Activated CD8-positive, alpha-beta T cell treated with anti-CD3 and anti-CD28 coated beads for 36 hours (primary cell): ENCODE results near the gene LRP1B. TPM values are rescaled to one million over a fixed set of nuclear protein-coding genes. Genes with fewer than 3 reads are reported as not detected.

Experiments used
- ATAC-seq: fragments of 200-7000 bp; cut with Tn5 transposase; one replicate; pipeline ENCODE4 v1.10.0; 2021; ENCODE audit warnings: mild to moderate bottlenecking, moderate library complexity
- CTCF ChIA-PET: fragments of 350-600 bp; sonication (Branson Sonifier 250); formaldehyde crosslinking; loops from one replicate; lab custom pipeline; 2021; ENCODE audit warnings: antibody characterized with exemption; lab: Charles Lee
- POLR2A ChIA-PET: fragments of 350-600 bp; sonication (Branson Sonifier 250); formaldehyde crosslinking; loops from one replicate; lab custom pipeline; 2021; ENCODE audit warnings: antibody characterized with exemption; lab: Charles Lee
- DNase-seq: peaks from one replicate; pipeline ENCODE4 v3.0.0-alpha.2; 2020
- H3K27ac Mint-ChIP-seq: one replicate; pipeline ENCODE4 v1.8.0; 2021; ENCODE audit warnings: mild to moderate bottlenecking, mixed read lengths
- H3K27me3 Mint-ChIP-seq: one replicate; pipeline ENCODE4 v1.8.0; 2021; ENCODE audit warnings: mixed read lengths
- H3K36me3 Mint-ChIP-seq: one replicate; pipeline ENCODE4 v1.8.0; 2021; ENCODE audit warnings: low read depth, mixed read lengths
- H3K4me1 Mint-ChIP-seq: one replicate; pipeline ENCODE4 v1.8.0; 2021; ENCODE audit warnings: low read depth, mixed read lengths
- H3K4me3 Mint-ChIP-seq: one replicate; pipeline ENCODE4 v1.8.0; 2021; ENCODE audit warnings: mild to moderate bottlenecking, moderate library complexity, mixed read lengths
- H3K9me3 Mint-ChIP-seq: one replicate; pipeline ENCODE4 v1.8.0; 2021; ENCODE audit warnings: mixed read lengths
- CTCF ChIP-seq: fragments of 200-600 bp; IDR thresholded peaks from one replicate; pipeline ENCODE4 v1.8.0; 2022; ENCODE audit warnings: antibody characterized with exemption, mild to moderate bottlenecking
- intact Hi-C: fragments of 100-400 bp; cut with micrococcal nuclease; formaldehyde crosslinking; loops from one replicate; pipeline ENCODE4 v1.10.0; 2022
- total RNA-seq, 2 experiments: library from RNA; stranded (reverse); gene quantifications; one replicate each; pipeline ENCODE4 v1.2.3, GENCODE V29; 2021

Gene LRP1B
- total RNA-seq, 2 experiments from 2014 or later: not detected

- peaks cover 5% of the 10 kb centered on the region for H3K9me3 Mint-ChIP-seq
- H3K36me3 Mint-ChIP-seq: no peaks in the 10 kb centered on the region
- DNase-seq: no peak
- no peak overlapping the region for H3K27ac Mint-ChIP-seq
- H3K27me3 Mint-ChIP-seq: no peaks in the 10 kb centered on the region
- ATAC-seq: no peak
- no peak overlapping the region for H3K4me3 Mint-ChIP-seq
- TF ChIP-seq CTCF: no peak
- POLR2A ChIA-PET: no interaction called here
- intact Hi-C loops: no loop called here
- H3K4me1 Mint-ChIP-seq: no peaks in the 10 kb centered on the region
- CTCF ChIA-PET: no interaction called here
Observed at GRCh38 chr2:140580532-140581151, 1550.2 kb downstream of the LRP1B start.

- intact Hi-C loops: no loop called here
- no peaks in the 10 kb centered on the region for H3K4me1 Mint-ChIP-seq
- POLR2A ChIA-PET: no interaction called here
- no peak overlapping the region for H3K4me3 Mint-ChIP-seq
- no peaks in the 10 kb centered on the region for H3K36me3 Mint-ChIP-seq
- TF ChIP-seq CTCF: no peak
- ATAC-seq (no peak), DNase-seq (no peak)
- peaks cover 6% of the 10 kb centered on the region for H3K9me3 Mint-ChIP-seq
- CTCF ChIA-PET: no interaction called here
- H3K27ac Mint-ChIP-seq: no peak overlapping the region
- no peaks in the 10 kb centered on the region for H3K27me3 Mint-ChIP-seq
Observed at GRCh38 chr2:140577453-140577852, 1553.4 kb downstream of the LRP1B start.

- Mint-ChIP-seq H3K27ac (no peak overlapping the region), H3K4me3 (no peak overlapping the region), H3K9me3 (peaks cover 9% of the 10 kb centered on the region), H3K36me3 (no peaks in the 10 kb centered on the region), H3K27me3 (no peaks in the 10 kb centered on the region), H3K4me1 (no peaks in the 10 kb centered on the region)
- ATAC-seq (no peak), DNase-seq (no peak)
- intact Hi-C loops: no loop called here
- no peak for TF ChIP-seq CTCF
- ChIA-PET POLR2A (no interaction called here), CTCF (no interaction called here)
Observed at GRCh38 chr2:140567734-140568133, 1563.1 kb downstream of the LRP1B start.

- no peak overlapping the region for H3K27ac Mint-ChIP-seq
- peaks cover 7% of the 10 kb centered on the region for H3K9me3 Mint-ChIP-seq
- H3K4me1 Mint-ChIP-seq: no peaks in the 10 kb centered on the region
- intact Hi-C loops: no loop called here
- POLR2A ChIA-PET: no interaction called here
- ATAC-seq: no peak
- CTCF ChIA-PET: no interaction called here
- no peaks in the 10 kb centered on the region for H3K36me3 Mint-ChIP-seq
- no peak for DNase-seq
- TF ChIP-seq CTCF: no peak
- H3K27me3 Mint-ChIP-seq: no peaks in the 10 kb centered on the region
- no peak overlapping the region for H3K4me3 Mint-ChIP-seq
Observed at GRCh38 chr2:140565756-140566155, 1565.1 kb downstream of the LRP1B start.

- POLR2A ChIA-PET: no interaction called here
- H3K27ac Mint-ChIP-seq: no peak overlapping the region
- no peak overlapping the region for H3K4me3 Mint-ChIP-seq
- CTCF ChIA-PET: no interaction called here
- H3K4me1 Mint-ChIP-seq: no peaks in the 10 kb centered on the region
- DNase-seq (no peak), ATAC-seq (no peak)
- H3K36me3 Mint-ChIP-seq: no peaks in the 10 kb centered on the region
- no peaks in the 10 kb centered on the region for H3K27me3 Mint-ChIP-seq
- no peak for TF ChIP-seq CTCF
- intact Hi-C loops: no loop called here
- peaks cover 2% of the 10 kb centered on the region for H3K9me3 Mint-ChIP-seq
Observed at GRCh38 chr2:140555701-140556100, 1575.1 kb downstream of the LRP1B start.
